SU-DHL-6 (cell line): ENCODE results near the gene CAPN5.

ENCODE experiments used
- CTCF ChIP-seq: fragments of 200-600 bp; sonication (generic); IDR thresholded peaks from one replicate; pipeline ENCODE4 v1.5.1; 2017; ENCODE audit warnings: antibody characterized with exemption, mild to moderate bottlenecking, low read length, moderate library complexity; ENCODE audit not compliant: insufficient read depth, poor library complexity, severe bottlenecking
- EZH2phosphoT487 ChIP-seq: fragments of 200-600 bp; sonication (generic), shearing (Covaris generic); conservative IDR thresholded peaks from 2 replicates; pipeline ENCODE4 v1.6.1; 2018; ENCODE audit warnings: mild to moderate bottlenecking, antibody characterized with exemption, low read length, moderate library complexity, mixed read lengths

- TF ChIP-seq CTCF (no peak), EZH2phosphoT487 (no peak)
These were observed 50.7 kb downstream of the CAPN5 start for GRCh38 chr11:77117492-77117891.
